SK-N-SH (cell line): ENCODE results near the gene SMURF1. TPM values are rescaled to one million over a fixed set of nuclear protein-coding genes. Genes with fewer than 3 reads are reported as not detected.

Experiments
- CTCF ChIA-PET: fragments of 300-600, 350-600 bp; formaldehyde crosslinking; extraction: SDS; loops from one replicate; lab custom pipeline; 2021; lab: Yijun Ruan, JAX
- POLR2A ChIA-PET: fragments of 350-600 bp; sonication (Branson Sonifier 250); formaldehyde crosslinking; extraction: SDS; loops from one replicate; lab custom pipeline; 2020; ENCODE audit warnings: antibody characterized with exemption, inconsistent platforms; lab: Yijun Ruan, JAX
- DNase-seq: peaks from one replicate; pipeline ENCODE4 v3.0.0; 2012
- H2AFZ ChIP-seq: fragments of 200-600 bp; sonication (generic); 2 replicates; pipeline ENCODE4 v1.8.1; 2016; ENCODE audit warnings: antibody characterized with exemption, mild to moderate bottlenecking, low read depth
- H3F3A ChIP-seq: fragments of 200-600 bp; sonication (generic); replicated peaks from 2 replicates; pipeline ENCODE3; 2016; ENCODE audit warnings: antibody characterized with exemption, mild to moderate bottlenecking; ENCODE audit not compliant: insufficient read depth
- H3K27ac ChIP-seq, 2 experiments: fragments of 200-500 bp in 1 of 2; fragments of 200-600 bp in 1 of 2; sonication (Bioruptor generic) in 1 of 2; sonication (generic), shearing (Covaris generic) in 1 of 2; 2 replicates each; pipeline versions ENCODE4 v1.5.1 to v1.6.1; 2014 to 2016; ENCODE audit warnings: low read depth in 2 of 2, inconsistent platforms in 1 of 2, low read length in 1 of 2, mild to moderate bottlenecking in 1 of 2, mixed read lengths in 1 of 2
- H3K27me3 ChIP-seq: fragments of 200-600 bp; sonication (generic), shearing (Covaris generic); 2 replicates; pipeline ENCODE4 v1.6.1; 2016; ENCODE audit warnings: mixed run types; ENCODE audit not compliant: insufficient read depth
- H3K36me3 ChIP-seq, 2 experiments: fragments of 200-500 bp in 1 of 2; fragments of 200-600 bp in 1 of 2; sonication (Bioruptor generic) in 1 of 2; sonication (generic) in 1 of 2; replicated peaks in 1 of 2; 2 replicates each; pipeline versions ENCODE3 to v1.5.1; 2014 to 2016; ENCODE audit warnings: low read length in 1 of 2, mild to moderate bottlenecking in 1 of 2; ENCODE audit not compliant: insufficient read depth in 2 of 2, control insufficient read depth in 1 of 2
- H3K4me1 ChIP-seq, 2 experiments: fragments of 200-500 bp in 1 of 2; fragments of 200-600 bp in 1 of 2; sonication (Bioruptor generic) in 1 of 2; sonication (generic), shearing (Covaris generic) in 1 of 2; 2 replicates each; pipeline versions ENCODE4 v1.5.1 to v1.6.1; 2014 to 2016; ENCODE audit warnings: low read depth in 1 of 2, low read length in 1 of 2, mixed run types in 1 of 2; ENCODE audit not compliant: insufficient read depth in 2 of 2, control insufficient read depth in 1 of 2
- H3K4me2 ChIP-seq: fragments of 200-600 bp; sonication (generic), shearing (Covaris generic); 2 replicates; pipeline ENCODE4 v1.6.1; 2017; ENCODE audit warnings: mixed run types
- H3K4me3 ChIP-seq, 2 experiments: fragments of 200-500 bp in 1 of 2; fragments of 200-600 bp in 1 of 2; sonication (Bioruptor generic) in 1 of 2; sonication (generic), shearing (Covaris generic) in 1 of 2; 2 replicates each; pipeline versions ENCODE4 v1.5.1 to v1.8.1; 2014 to 2016; ENCODE audit warnings: low read depth in 2 of 2, inconsistent platforms in 1 of 2, low read length in 1 of 2, mild to moderate bottlenecking in 1 of 2, mixed read lengths in 1 of 2, moderate library complexity in 1 of 2
- H3K79me2 ChIP-seq: fragments of 200-600 bp; sonication (generic); 2 replicates; pipeline ENCODE4 v1.8.1; 2017; ENCODE audit warnings: mild to moderate bottlenecking; ENCODE audit not compliant: insufficient read depth
- H3K9ac ChIP-seq: fragments of 200-600 bp; sonication (generic); 2 replicates; pipeline ENCODE4 v1.6.1; 2017; ENCODE audit warnings: mixed run types
- H3K9me2 ChIP-seq: fragments of 200-600 bp; sonication (generic); 2 replicates; pipeline ENCODE4 v1.6.1; 2017; ENCODE audit warnings: mixed run types
- H3K9me3 ChIP-seq: fragments of 200-600 bp; sonication (generic); 2 replicates; pipeline ENCODE4 v1.6.1; 2017; ENCODE audit warnings: mixed run types, mild to moderate bottlenecking, moderate library complexity
- H4K20me1 ChIP-seq: fragments of 200-600 bp; sonication (generic); 2 replicates; pipeline ENCODE4 v1.6.1; 2017; ENCODE audit warnings: mild to moderate bottlenecking, mixed run types; ENCODE audit not compliant: insufficient read depth
- CTCF ChIP-seq: fragments of 200-600 bp; sonication (generic); IDR thresholded peaks from 2 replicates; pipeline ENCODE4 v1.6.1; 2017; ENCODE audit warnings: antibody characterized with exemption, mild to moderate bottlenecking, moderate library complexity
- ELF1 ChIP-seq: IDR thresholded peaks from 2 replicates; pipeline ENCODE4 v1.4.0; 2012
- EP300 ChIP-seq, 2 experiments: IDR thresholded peaks; 2 replicates each; pipeline versions ENCODE4 v1.4.0 to v1.6.1; 2012; ENCODE audit warnings: borderline replicate concordance in 1 of 2, low read depth in 1 of 2, low read length in 1 of 2
- JUND ChIP-seq: IDR thresholded peaks from 2 replicates; pipeline ENCODE4 v1.4.0; 2012
- MAX ChIP-seq: IDR thresholded peaks from 2 replicates; pipeline ENCODE4 v1.4.0; 2012; ENCODE audit warnings: low read depth
- MEF2A ChIP-seq: IDR thresholded peaks from 2 replicates; pipeline ENCODE4 v1.4.0; 2012; ENCODE audit warnings: low read depth, borderline replicate concordance
- MXI1 ChIP-seq: IDR thresholded peaks from 2 replicates; pipeline ENCODE4 v1.6.1; 2012; ENCODE audit warnings: mild to moderate bottlenecking, low read depth, low read length, improper control_type of control experiment
- NRF1 ChIP-seq: IDR thresholded peaks from 2 replicates; pipeline ENCODE4 v1.6.1; 2012; ENCODE audit warnings: low read depth, mild to moderate bottlenecking, low read length
- POLR2AphosphoS5 ChIP-seq: IDR thresholded peaks from 2 replicates; pipeline ENCODE4 v1.6.1; 2012; ENCODE audit warnings: low read depth, low read length
- RCOR1 ChIP-seq: fragments of 150-350 bp; IDR thresholded peaks from 2 replicates; pipeline ENCODE4 v1.6.1; 2017; ENCODE audit warnings: antibody characterized with exemption, low read length
- REST ChIP-seq: IDR thresholded peaks from 2 replicates; pipeline ENCODE4 v1.6.1; 2012; ENCODE audit warnings: mild to moderate bottlenecking, low read depth, low read length, moderate library complexity
- RXRA ChIP-seq: IDR thresholded peaks from 2 replicates; pipeline ENCODE4 v1.4.0; 2012; ENCODE audit warnings: low read depth, mild to moderate bottlenecking, borderline replicate concordance
- SIN3A ChIP-seq: IDR thresholded peaks from 2 replicates; pipeline ENCODE4 v1.6.1; 2012; ENCODE audit warnings: low read depth, mild to moderate bottlenecking, low read length, moderate library complexity, borderline replicate concordance
- TEAD4 ChIP-seq: IDR thresholded peaks from 2 replicates; pipeline ENCODE4 v1.4.0; 2012; ENCODE audit warnings: mild to moderate bottlenecking, borderline replicate concordance; ENCODE audit not compliant: insufficient read depth
- USF1 ChIP-seq: IDR thresholded peaks from 2 replicates; pipeline ENCODE4 v1.4.0; 2012; ENCODE audit warnings: low read depth, borderline replicate concordance
- YY1 ChIP-seq: IDR thresholded peaks from 2 replicates; pipeline ENCODE4 v1.4.0; 2012; ENCODE audit warnings: low read depth, mild to moderate bottlenecking
- ZBTB33 ChIP-seq: IDR thresholded peaks from 2 replicates; pipeline ENCODE4 v1.4.0; 2012; ENCODE audit warnings: low read depth, borderline replicate concordance
- WGBS: methylation state at CpG from one replicate; pipeline ENCODE4 v1.1.6; 2017; ENCODE audit warnings: low lambda C conversion rate; 5-methylcytosine and 5-hydroxymethylcytosine counted together
- polyA plus RNA-seq, 3 experiments: library from polyadenylated mRNA; depleted of rRNA; stranded (reverse); fragments of >200 nt; gene quantifications; 2 replicates each; pipeline ENCODE4 v1.2.3, GENCODE V29; 2012

SMURF1 gene
- polyA plus RNA-seq, 1 of the 3 experiments (the other 2 are of a cell fraction) = 12.9 TPM

- TF ChIP-seq YY1 = no peak
- TF ChIP-seq EP300 (IDR thresholded peaks at IDR 0.05; ENCODE audit: borderline replicate concordance in 1 of 2, low read depth in 1 of 2, low read length in 1 of 2) = no peak
- no peak for TF ChIP-seq RCOR1
- no peak for TF ChIP-seq USF1
- TF ChIP-seq MXI1 = no peak
- no peak for TF ChIP-seq SIN3A
- TF ChIP-seq REST = no peak
- TF ChIP-seq, all 33 proteins: peak for 0
Observed at GRCh38 chr7:99073839-99074446, 70.0 kb downstream of the SMURF1 start (continued).

GRCh38 chr7:99072126-99072525 lies 71.8 kb downstream of the SMURF1 start:
- WGBS = 96% methylated on average over 7 of the region's 7 CpGs
- TF ChIP-seq USF1 (no peak), CTCF (no peak), RXRA (no peak), NRF1 (no peak), ZBTB33 (no peak), MEF2A (no peak), ELF1 (no peak), RCOR1 (no peak), TEAD4 (no peak), POLR2AphosphoS5 (no peak), JUND (no peak), YY1 (no peak), MAX (no peak)
- peaks cover 4% of the 10 kb centered on the region for H3F3A ChIP-seq
- POLR2A ChIA-PET = interaction anchor here (0.7 kb wide), 1 partner anchor 27 kb away, joined by 3 read pairs; no protein-coding TSS in a partner anchor
- DNase-seq = no peak
- H3K36me3 ChIP-seq = peaks cover 0 to 7% of the 10 kb centered on the region in 2 experiments
- H3K9me3 ChIP-seq = no peaks in the 10 kb centered on the region
- CTCF ChIA-PET = no interaction called here
- H4K20me1 ChIP-seq = peaks cover 93% of the 10 kb centered on the region
- no peak overlapping the region for H3K4me2 ChIP-seq
- no peak overlapping the region for H2AFZ ChIP-seq
- H3K9ac ChIP-seq = no peak overlapping the region
- no peaks in the 10 kb centered on the region for H3K9me2 ChIP-seq
- H3K79me2 ChIP-seq = peaks cover 97% of the 10 kb centered on the region
- no peak overlapping the region for H3K27ac ChIP-seq
- no peaks in the 10 kb centered on the region for H3K4me1 ChIP-seq
- no peak overlapping the region for H3K4me3 ChIP-seq
- H3K27me3 ChIP-seq = no peaks in the 10 kb centered on the region
